B cell (primary cell): Measurements from ENCODE around the gene RRP12. TPM values are rescaled to one million over a fixed set of nuclear protein-coding genes. Genes with fewer than 3 reads are reported as not detected.

Experiments
- ATAC-seq: fragments of 200-7000 bp; cut with Tn5 transposase; one replicate; pipeline ENCODE4 v1.10.0; 2021; ENCODE audit warnings: low read depth, mild to moderate bottlenecking, moderate number of reproducible peaks, moderate library complexity
- CTCF ChIA-PET: fragments of 350-600 bp; sonication (Branson Sonifier 250); formaldehyde crosslinking; loops from one replicate; lab custom pipeline; 2021; ENCODE audit warnings: antibody characterized with exemption, inconsistent platforms; lab: Charles Lee
- POLR2A ChIA-PET: fragments of 350-600 bp; sonication (Branson Sonifier 250); formaldehyde crosslinking; loops from one replicate; lab custom pipeline; 2021; ENCODE audit warnings: antibody characterized with exemption; lab: Charles Lee
- DNase-seq: peaks from one replicate; pipeline ENCODE4 v3.0.0; 2013
- H2AFZ ChIP-seq: 2 replicates; pipeline ENCODE4 v1.6.1; 2012; ENCODE audit warnings: mild to moderate bottlenecking, low read depth, low read length; ENCODE audit not compliant: insufficient read depth, poor library complexity, severe bottlenecking
- H3K27ac ChIP-seq, 2 donors: 1 replicate in 1 of 2; 2 replicates in 1 of 2; pipeline ENCODE4 v1.5.1; 2012 to 2013; ENCODE audit warnings: low read length in 2 of 2, mild to moderate bottlenecking in 2 of 2, moderate library complexity in 1 of 2
- H3K27me3 ChIP-seq, 4 experiments: fragments of 200-600 bp in 1 of 4; sonication (generic) in 1 of 4; replicated peaks in 1 of 4; 1 replicate in 2 of 4; 2 replicates in 2 of 4; pipeline versions ENCODE4 v1.6.1 to v1.7.0; 2013 to 2016; ENCODE audit warnings: low read length in 3 of 4, mild to moderate bottlenecking in 2 of 4, mixed read lengths in 1 of 4, moderate library complexity in 1 of 4; ENCODE audit not compliant: insufficient read depth in 4 of 4, control insufficient read depth in 3 of 4; ENCODE audit errors: control extremely low read depth in 1 of 4
- H3K36me3 ChIP-seq, 2 experiments: replicated peaks in 1 of 2; 1 replicate in 1 of 2; 2 replicates in 1 of 2; pipeline versions ENCODE4 v1.6.1 to v1.7.1; 2013; ENCODE audit warnings: low read length in 1 of 2; ENCODE audit not compliant: insufficient read depth in 2 of 2, control insufficient read depth in 1 of 2; ENCODE audit errors: control extremely low read depth in 1 of 2, extremely low read depth in 1 of 2
- H3K4me1 ChIP-seq, 2 donors: fragments of 200-600 bp in 1 of 2; sonication (generic) in 1 of 2; 1 replicate in 1 of 2; 2 replicates in 1 of 2; pipeline versions ENCODE4 v1.5.1 to v1.6.1; 2013 to 2017; ENCODE audit warnings: low read length in 2 of 2; ENCODE audit not compliant: control insufficient read depth in 2 of 2, insufficient read depth in 2 of 2
- H3K4me2 ChIP-seq: replicated peaks from 2 replicates; pipeline ENCODE3; 2012; ENCODE audit warnings: mild to moderate bottlenecking, low read depth, low read length; ENCODE audit not compliant: poor library complexity, severe bottlenecking
- H3K4me3 ChIP-seq, 5 experiments: fragments of 200-600 bp in 1 of 5; sonication (generic) in 1 of 5; 1 replicate in 3 of 5; 2 replicates in 2 of 5; pipeline versions ENCODE4 v1.5.1 to v1.7.0; 2011 to 2016; ENCODE audit warnings: low read length in 4 of 5, mild to moderate bottlenecking in 4 of 5, low read depth in 2 of 5, control low read depth in 1 of 5, moderate library complexity in 1 of 5; ENCODE audit not compliant: insufficient read depth in 1 of 5; ENCODE audit errors: control extremely low read depth in 1 of 5, extremely low read depth in 1 of 5
- H3K79me2 ChIP-seq: fragments of 200-600 bp; sonication (generic); one replicate; pipeline ENCODE4 v1.6.0; 2016; ENCODE audit warnings: low read length; ENCODE audit not compliant: control insufficient read depth, insufficient read depth
- H3K9ac ChIP-seq: fragments of 200-600 bp; sonication (generic); 2 replicates; pipeline ENCODE4 v1.6.1; 2017; ENCODE audit warnings: mild to moderate bottlenecking, low read length, moderate library complexity
- H3K9me3 ChIP-seq, 3 donors: one replicate each; pipeline versions ENCODE4 v1.6.1 to v1.7.1; 2013; ENCODE audit warnings: low read length in 2 of 3; ENCODE audit not compliant: control insufficient read depth in 2 of 3, insufficient read depth in 1 of 3; ENCODE audit errors: control extremely low read depth in 1 of 3
- H4K20me1 ChIP-seq: 2 replicates; pipeline ENCODE4 v1.6.0; 2012; ENCODE audit warnings: mild to moderate bottlenecking, low read length; ENCODE audit not compliant: insufficient read depth, control insufficient read depth, poor library complexity, severe bottlenecking
- H3K27ac Mint-ChIP-seq: one replicate; pipeline ENCODE4 v1.8.0; 2021; ENCODE audit warnings: mixed read lengths
- H3K27me3 Mint-ChIP-seq: one replicate; pipeline ENCODE4 v1.8.0; 2021; ENCODE audit warnings: mixed read lengths
- H3K4me1 Mint-ChIP-seq: one replicate; pipeline ENCODE4 v1.8.0; 2021; ENCODE audit warnings: mixed read lengths
- H3K4me3 Mint-ChIP-seq: one replicate; pipeline ENCODE4 v1.8.0; 2021; ENCODE audit warnings: mixed read lengths
- H3K9me3 Mint-ChIP-seq: one replicate; pipeline ENCODE4 v1.8.0; 2022; ENCODE audit warnings: mixed read lengths; ENCODE audit not compliant: insufficient read depth
- CTCF ChIP-seq: fragments of 200-600 bp; IDR thresholded peaks from one replicate; pipeline ENCODE4 v1.8.0; 2022; ENCODE audit warnings: antibody characterized with exemption, mild to moderate bottlenecking
- EZH2 ChIP-seq: IDR thresholded peaks from 2 replicates; pipeline ENCODE4 v1.6.1; 2012; ENCODE audit warnings: borderline replicate concordance, low read depth, mild to moderate bottlenecking, moderate library complexity, low read length; ENCODE audit not compliant: insufficient read depth, poor library complexity, severe bottlenecking
- WGBS: methylation state at CpG from one replicate; pipeline ENCODE4 v1.1.5; 2013; ENCODE audit warnings: missing lambda C conversion rate; ENCODE audit not compliant: insufficient coverage; 5-methylcytosine and 5-hydroxymethylcytosine counted together
- intact Hi-C: fragments of 100-400 bp; cut with micrococcal nuclease; formaldehyde crosslinking; loops from one replicate; pipeline ENCODE4 v1.10.0; 2022
- polyA plus RNA-seq: library from polyadenylated mRNA; depleted of rRNA; stranded (reverse); fragments of >200 nt; gene quantifications from 2 replicates; pipeline ENCODE4 v1.2.3, GENCODE V29; 2012
- total RNA-seq, 2 donors: library from RNA; stranded (reverse); fragments of 120-200 nt in 1 of 2; gene quantifications; 1 replicate in 1 of 2; 2 replicates in 1 of 2; pipeline versions ENCODE4 v1.2.3 to v1.2.4, GENCODE V29; 2013 to 2022

Gene RRP12
- total and polyA plus RNA-seq, 2 donors (not counting 1 experiment from before 2014, with no cell fraction given), result 19.3 to 35.7 TPM

- Histone ChIP-seq H3K4me1 (no peaks in the 10 kb centered on the region), H3K9me3 (no peaks in the 10 kb centered on the region), H3K9ac (no peak overlapping the region), H4K20me1 (no peaks in the 10 kb centered on the region), H2AFZ (no peak overlapping the region), H3K4me2 (no peak overlapping the region), H3K27me3 (no peaks in the 10 kb centered on the region), H3K36me3 (peaks cover 10 to 48% of the 10 kb centered on the region in 2 experiments), H3K79me2 (no peaks in the 10 kb centered on the region), H3K4me3 (no peak overlapping the region), H3K27ac (no peak overlapping the region)
- intact Hi-C loops, result no loop called here
- ChIA-PET CTCF (no interaction called here), POLR2A (no interaction called here)
- H3K4me1 Mint-ChIP-seq, result no peaks in the 10 kb centered on the region
- H3K27ac Mint-ChIP-seq, result no peak overlapping the region
- ATAC-seq (no peak), DNase-seq (no peak)
- WGBS, result 93% methylated on average over 3 of the region's 5 CpGs
- no peaks in the 10 kb centered on the region for H3K9me3 Mint-ChIP-seq
- H3K27me3 Mint-ChIP-seq, result no peaks in the 10 kb centered on the region
- H3K4me3 Mint-ChIP-seq, result no peak overlapping the region
- no peak for TF ChIP-seq EZH2
- no peak for TF ChIP-seq CTCF
Observed at GRCh38 chr10:97388152-97388551, 13.0 kb downstream of the RRP12 start.

- ATAC-seq (no peak), DNase-seq (peak; percentile 16)
- H2AFZ ChIP-seq, result no peak overlapping the region
- 100% methylated on average over 5 of the region's 7 CpGs for WGBS
- no peaks in the 10 kb centered on the region for H3K27me3 ChIP-seq
- no peak overlapping the region for H3K4me2 ChIP-seq
- H3K9ac ChIP-seq, result no peak overlapping the region
- intact Hi-C loops, result no loop called here
- no peaks in the 10 kb centered on the region for H3K27me3 Mint-ChIP-seq
- TF ChIP-seq EZH2, result no peak
- no peak for TF ChIP-seq CTCF
- H3K27ac ChIP-seq, result no peak overlapping the region
- no peaks in the 10 kb centered on the region for H3K9me3 Mint-ChIP-seq
- no peak overlapping the region for H3K27ac Mint-ChIP-seq
- no peaks in the 10 kb centered on the region for H3K79me2 ChIP-seq
- H3K36me3 ChIP-seq, result peaks cover 6 to 49% of the 10 kb centered on the region in 2 experiments
- H3K4me1 Mint-ChIP-seq, result no peaks in the 10 kb centered on the region
- POLR2A ChIA-PET, result interaction anchor here (0.6 kb wide), 1 partner anchor 43 kb away, joined by 4 read pairs; no protein-coding TSS in a partner anchor
- no peaks in the 10 kb centered on the region for H4K20me1 ChIP-seq
- no peaks in the 10 kb centered on the region for H3K9me3 ChIP-seq
- H3K4me1 ChIP-seq, result no peaks in the 10 kb centered on the region
- CTCF ChIA-PET, result no interaction called here
- H3K4me3 ChIP-seq, result no peak overlapping the region
- H3K4me3 Mint-ChIP-seq, result no peak overlapping the region
Observed at GRCh38 chr10:97385565-97385964, 15.6 kb downstream of the RRP12 start.
